ENCODE results near the gene KIFAP3.
"Not testable (repeated sequence)": the region's sequence is repeated elsewhere in the genome, so short reads cannot be mapped to it uniquely, and the experiment has no call there.

KIFAP3 gene

DNA sequence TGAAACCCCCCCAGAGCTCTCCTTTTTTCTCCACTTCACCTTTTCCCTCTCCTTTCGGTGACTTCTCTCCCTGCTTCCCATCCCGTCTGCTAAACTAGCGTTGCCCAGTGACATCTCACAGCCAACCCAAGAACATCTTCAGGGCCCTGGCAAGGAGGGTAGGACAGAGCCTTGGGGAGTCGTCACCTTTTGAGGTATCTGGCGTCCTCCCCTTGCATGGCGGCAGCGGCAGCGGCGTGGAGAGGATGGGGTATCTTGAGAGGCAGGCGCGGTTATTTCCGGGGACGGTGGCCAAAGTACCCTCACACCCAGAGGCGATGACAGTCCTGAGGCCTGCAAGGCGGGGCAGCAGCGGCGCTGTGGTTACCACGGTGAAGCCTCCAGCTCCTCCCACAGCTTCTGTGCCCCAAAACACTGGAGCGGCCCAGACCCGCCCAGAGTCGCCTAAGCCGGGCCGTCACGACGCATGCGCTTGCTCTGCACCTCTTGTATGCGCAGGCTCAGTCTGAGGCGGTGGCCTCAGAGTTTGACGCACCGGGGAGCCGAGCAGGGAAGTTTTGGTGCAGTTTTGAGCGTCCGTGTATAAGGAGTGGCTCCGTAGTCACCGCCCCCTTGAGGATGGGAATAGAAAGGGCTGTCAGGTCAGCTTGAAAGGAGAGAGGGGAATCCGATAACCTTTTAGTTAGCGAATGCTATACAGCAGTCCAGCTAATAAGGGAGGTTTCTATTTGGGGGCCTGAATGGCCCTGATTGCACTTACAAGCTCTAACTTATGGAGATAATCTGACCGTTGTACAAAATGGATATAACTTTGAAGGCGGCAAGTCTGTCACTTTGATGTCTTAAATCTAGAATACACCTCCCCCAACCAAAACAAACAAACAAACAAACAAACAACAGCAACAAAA lies at the start of gene KIFAP3:
KIFAP3 (minus strand) TSS at position 446 of the 908 bp plus-strand sequence; CDS start at position 218, 228 bp downstream.
- peak; percentile 96 for DNase-seq (ENCODE audit: low spot score)

DNA sequence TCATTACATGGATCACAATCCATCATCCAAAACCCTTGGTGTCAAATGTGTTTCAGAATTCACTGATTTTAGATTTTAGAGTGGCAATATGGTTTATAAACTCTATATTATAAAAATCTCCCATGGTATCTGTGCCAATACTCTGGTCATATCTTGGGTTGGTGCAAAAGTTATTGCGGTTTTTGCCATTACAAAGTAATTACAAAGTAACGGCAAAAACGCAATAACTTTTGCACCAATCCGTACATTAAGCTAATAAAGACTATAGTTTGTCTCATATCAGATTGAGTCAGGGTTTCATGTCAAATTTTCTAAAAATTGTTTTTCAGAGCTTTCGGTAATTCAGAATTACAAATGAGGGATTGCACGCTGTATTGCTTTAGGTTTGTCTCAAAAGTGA lies 47.9 kb upstream of the KIFAP3 start:
- DNase-seq (ENCODE audit: low spot score): no peak

GRCh38 chr1:170114906-170115305 lies 40.4 kb upstream of the KIFAP3 start:
- DNase-seq (ENCODE audit: low spot score): no peak

GRCh38 chr1:170113140-170113539 lies 38.6 kb upstream of the KIFAP3 start:
- not testable (repeated sequence) for DNase-seq (ENCODE audit: low spot score)

DNA sequence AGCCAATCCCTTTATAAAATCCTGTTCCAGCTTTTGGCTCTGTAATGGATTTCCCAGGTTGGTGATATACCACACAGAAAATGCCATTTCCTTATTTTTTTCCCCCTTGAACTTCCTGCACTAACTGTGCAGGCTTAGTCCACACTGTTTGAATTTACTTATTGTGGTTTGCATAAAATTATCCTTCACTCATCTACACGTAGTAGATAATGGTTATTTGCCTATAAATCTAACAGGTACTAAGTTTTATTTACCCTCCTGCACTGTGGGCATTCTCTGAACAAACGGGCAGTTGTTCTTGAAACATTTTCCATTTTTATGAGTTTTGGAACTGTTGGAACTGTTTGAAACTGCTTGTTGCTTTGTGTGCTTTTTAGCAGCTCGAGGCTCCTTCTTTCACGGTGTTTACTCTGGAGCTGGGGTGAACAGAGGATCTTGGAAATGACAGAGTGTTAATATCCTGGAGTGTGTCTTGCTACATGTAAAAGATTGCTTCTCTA lies 23.0 kb upstream of the KIFAP3 start:
- no peak for DNase-seq (ENCODE audit: low spot score)

- no peak for DNase-seq (ENCODE audit: low spot score)
Measured at GRCh38 chr1:170096806-170097340, 22.4 kb upstream of the KIFAP3 start.

GRCh38 chr1:170095976-170096748 lies 21.7 kb upstream of the KIFAP3 start:
- no peak for DNase-seq (ENCODE audit: low spot score)

DNA sequence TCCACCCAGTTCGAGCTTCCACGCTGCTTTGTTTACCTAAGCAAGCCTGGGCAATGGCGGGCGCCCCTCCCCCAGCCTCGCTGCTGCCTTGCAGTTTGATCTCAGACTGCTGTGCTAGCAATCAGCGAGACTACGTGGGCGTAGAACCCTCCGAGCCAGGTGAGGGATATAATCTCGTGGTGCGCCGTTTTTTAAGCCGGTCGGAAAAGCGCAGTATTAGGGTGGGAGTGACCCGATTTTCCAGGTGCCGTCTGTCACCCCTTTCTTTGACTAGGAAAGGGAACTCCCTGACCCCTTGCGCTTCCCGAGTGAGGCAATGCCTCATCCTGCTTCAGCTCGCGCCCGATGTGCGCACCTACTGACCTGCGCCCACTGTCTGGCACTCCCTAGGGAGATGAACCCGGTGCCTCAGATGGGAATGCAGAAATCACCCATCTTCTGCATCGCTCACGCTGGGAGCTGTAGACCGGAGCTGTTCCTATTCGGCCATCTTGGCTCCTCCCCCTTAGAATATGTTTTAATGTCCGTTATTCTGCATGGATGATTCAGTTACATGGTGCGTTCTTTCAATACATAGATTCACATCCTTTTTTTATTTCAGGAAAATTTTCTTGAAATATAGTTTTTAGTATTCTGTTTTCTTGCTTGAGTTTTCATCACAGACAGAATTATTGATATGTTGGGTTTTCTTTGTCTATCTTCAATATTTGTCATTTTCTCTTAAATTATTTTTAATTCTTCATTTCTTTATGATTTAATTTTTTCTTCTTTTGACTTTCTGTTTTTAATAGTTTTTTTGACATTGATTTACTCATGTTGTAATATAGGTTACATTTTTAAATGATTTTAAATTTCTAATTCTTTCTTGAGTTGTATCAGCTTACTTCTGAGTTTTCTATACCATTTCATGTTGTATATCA lies 20.5 kb upstream of the KIFAP3 start:
- DNase-seq (ENCODE audit: low spot score): not testable (repeated sequence)

GRCh38 chr1:170086399-170087032 lies 12.0 kb upstream of the KIFAP3 start:
- no peak for DNase-seq (ENCODE audit: low spot score)

DNA sequence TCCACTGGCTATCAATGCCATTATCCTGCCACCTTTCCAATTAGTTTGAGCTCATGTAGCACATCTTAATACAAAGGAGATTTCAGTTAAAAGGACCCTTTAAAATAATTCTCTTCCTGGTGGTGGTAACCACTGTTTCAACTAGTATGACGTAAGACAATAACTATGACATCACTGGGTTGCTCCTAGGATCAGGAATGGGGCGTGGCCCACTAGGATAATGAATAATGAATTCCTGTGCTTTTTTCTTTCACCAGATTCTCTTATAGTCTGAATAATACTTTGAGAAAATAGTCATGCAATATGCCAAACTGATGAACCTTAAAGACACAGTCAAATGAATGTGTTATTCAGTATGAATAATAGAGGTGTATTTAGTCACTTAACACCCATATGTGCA lies 10.6 kb upstream of the KIFAP3 start:
- no peak for DNase-seq (ENCODE audit: low spot score)

GRCh38 chr1:170078610-170079189 lies 4.2 kb upstream of the KIFAP3 start:
- DNase-seq (ENCODE audit: low spot score): no peak

DNA sequence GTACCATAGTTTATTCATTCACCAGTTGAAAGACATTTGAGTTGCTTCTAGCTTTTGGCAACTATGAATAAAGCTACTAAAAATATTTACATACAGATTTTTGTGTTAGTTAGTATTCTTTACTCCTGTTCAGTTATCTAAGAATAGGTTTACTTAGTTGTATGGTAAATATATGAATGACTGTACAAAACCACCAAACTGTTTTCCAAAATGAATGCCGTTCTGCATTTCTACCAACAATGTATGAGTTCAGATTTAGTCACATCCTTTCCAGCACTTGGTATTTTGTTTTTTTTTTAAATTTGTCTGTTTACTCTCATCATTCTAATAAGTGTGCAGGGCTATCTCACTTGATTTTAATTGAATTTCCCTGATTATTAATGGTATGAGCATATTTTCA lies 3.4 kb upstream of the KIFAP3 start:
- DNase-seq (ENCODE audit: low spot score): no peak

DNA sequence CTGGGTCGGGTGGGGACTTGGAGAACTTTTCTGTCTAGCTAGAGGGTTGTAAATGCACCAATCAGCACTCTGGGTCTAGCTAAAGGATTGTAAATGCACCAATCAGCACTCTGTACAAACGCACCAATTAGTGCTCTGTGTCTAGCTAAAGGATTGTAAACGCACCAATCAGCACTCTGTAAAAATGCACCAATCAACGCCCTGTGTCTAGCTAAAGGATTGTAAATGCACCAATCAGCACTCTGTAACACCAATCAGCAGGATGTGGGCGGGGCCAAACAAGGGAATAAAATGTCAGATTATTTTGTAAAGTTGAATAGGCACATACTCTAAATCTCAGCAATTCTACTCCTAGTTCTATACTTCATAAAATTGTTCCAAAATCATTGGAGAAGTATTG lies 2.5 kb upstream of the KIFAP3 start:
- DNase-seq (ENCODE audit: low spot score): not testable (repeated sequence)

DNA sequence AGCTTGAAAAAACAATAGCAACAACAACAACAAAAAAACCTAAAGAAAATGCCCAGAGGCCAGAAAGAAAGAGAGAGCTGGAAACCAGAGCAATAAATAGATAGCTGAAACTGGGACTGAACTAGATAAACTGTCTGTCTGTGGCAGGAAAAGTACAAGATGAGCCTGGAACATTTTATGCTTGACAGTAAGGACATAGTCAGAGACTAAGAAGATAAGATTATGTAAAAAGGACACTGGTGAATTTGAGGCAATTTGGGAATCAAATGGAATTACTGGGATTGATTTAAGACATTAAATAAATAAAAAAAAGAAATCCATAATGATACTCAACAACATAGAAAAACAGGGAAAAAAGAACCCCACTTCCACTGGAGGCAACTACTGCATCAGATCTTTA lies 1.7 kb upstream of the KIFAP3 start:
- DNase-seq (ENCODE audit: low spot score): no peak

DNA sequence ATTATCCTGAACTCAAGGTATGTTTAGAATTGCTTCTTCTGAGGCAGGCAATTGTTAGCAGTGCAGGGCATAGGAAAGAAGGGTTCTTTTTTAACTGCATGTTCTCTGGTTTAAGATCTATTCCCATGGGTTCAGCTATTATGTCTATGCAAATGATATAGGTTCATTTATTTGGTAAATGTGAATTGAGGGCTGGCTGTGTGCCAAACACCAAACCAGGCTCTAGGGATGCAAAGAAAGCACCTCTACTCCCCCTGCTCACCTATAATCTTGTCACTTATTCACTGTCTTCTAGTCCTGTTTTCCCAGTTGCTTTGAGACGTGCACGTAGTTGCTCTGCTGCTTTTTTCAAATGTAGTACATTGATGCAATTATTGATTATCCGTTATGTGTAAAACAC lies 691 bp upstream of the KIFAP3 start:
- no peak for DNase-seq (ENCODE audit: low spot score)

GRCh38 chr1:170073893-170074249 lies 624 bp downstream of the KIFAP3 start:
- no peak for DNase-seq (ENCODE audit: low spot score)

DNA sequence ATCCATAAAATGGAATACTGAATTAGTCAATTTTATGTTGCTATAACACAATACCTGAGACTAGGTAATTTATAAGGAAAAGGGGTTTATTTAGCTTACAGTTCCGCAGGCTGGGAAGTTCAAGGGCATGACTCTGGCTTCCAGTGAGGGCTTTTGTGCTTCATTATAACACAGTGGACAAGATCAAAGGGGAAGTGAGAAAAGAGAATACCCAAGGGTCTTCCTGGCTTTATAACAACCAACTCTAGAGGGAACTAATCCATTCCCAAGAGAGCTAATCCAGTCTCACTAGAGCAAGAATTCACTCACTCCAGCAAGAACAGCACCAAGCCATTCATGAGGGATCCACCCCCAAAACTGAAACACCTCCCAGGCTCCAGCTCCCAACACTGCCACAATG lies 3.1 kb downstream of the KIFAP3 start:
- DNase-seq (ENCODE audit: low spot score): no peak

DNA sequence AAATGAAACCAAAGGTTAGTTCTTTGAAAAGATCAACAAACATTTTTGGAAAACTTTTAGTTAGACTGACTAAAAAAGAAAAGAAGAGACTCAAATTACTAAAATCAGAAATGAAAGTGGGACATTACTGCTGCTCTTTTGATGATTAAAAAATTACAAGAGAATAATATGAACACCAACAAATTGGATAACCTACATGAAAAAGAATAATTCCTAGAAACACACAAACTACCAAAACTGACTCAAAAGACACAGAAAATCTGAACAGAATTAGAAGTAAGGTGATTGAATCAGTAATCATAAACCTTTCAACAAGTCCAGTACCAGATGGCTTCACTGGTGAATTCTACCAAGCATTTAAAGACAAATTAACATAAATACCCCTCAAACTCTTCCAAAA lies 5.6 kb downstream of the KIFAP3 start:
- no peak for DNase-seq (ENCODE audit: low spot score)

DNA sequence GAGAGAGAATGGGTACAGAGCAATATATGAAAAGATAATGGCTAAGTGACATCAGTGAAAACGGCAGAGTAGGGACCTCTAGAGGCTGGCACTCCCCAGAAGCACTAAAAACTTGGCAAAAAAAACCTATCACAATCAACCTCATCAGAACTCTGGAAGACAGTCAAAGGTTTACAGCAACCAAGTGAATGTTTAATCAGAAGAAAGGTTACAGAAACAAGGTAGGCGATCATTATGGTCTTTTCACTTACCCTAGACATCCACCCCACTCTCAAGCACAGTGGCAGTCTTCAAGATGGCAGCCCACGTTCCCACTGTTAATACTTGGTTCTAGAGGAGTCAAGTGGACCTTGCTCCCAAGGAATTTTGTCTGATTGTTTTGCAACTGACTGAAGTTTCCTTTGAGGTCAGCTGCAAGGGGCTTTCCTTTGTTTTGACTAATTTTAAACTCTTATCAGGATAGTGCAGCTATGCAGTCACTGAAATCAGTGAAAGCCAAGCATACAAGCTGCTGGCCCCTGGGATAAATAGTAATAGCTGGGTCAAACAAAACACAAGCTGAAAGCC lies 7.2 kb downstream of the KIFAP3 start:
- DNase-seq (ENCODE audit: low spot score): no peak

- no peak for DNase-seq (ENCODE audit: low spot score)
Measured at GRCh38 chr1:170064821-170065220, 9.7 kb downstream of the KIFAP3 start.
